B cell (primary cell): ENCODE results near the gene CCDC187. TPM values are rescaled to one million over a fixed set of nuclear protein-coding genes. Genes with fewer than 3 reads are reported as not detected.

Experiments
- ATAC-seq: fragments of 200-7000 bp; cut with Tn5 transposase; one replicate; pipeline ENCODE4 v1.10.0; 2021; ENCODE audit warnings: low read depth, mild to moderate bottlenecking, moderate number of reproducible peaks, moderate library complexity
- CTCF ChIA-PET: fragments of 350-600 bp; sonication (Branson Sonifier 250); formaldehyde crosslinking; loops from one replicate; lab custom pipeline; 2021; ENCODE audit warnings: antibody characterized with exemption, inconsistent platforms; lab: Charles Lee
- POLR2A ChIA-PET: fragments of 350-600 bp; sonication (Branson Sonifier 250); formaldehyde crosslinking; loops from one replicate; lab custom pipeline; 2021; ENCODE audit warnings: antibody characterized with exemption; lab: Charles Lee
- DNase-seq: peaks from one replicate; pipeline ENCODE4 v3.0.0; 2013
- H2AFZ ChIP-seq: 2 replicates; pipeline ENCODE4 v1.6.1; 2012; ENCODE audit warnings: mild to moderate bottlenecking, low read depth, low read length; ENCODE audit not compliant: insufficient read depth, poor library complexity, severe bottlenecking
- H3K27ac ChIP-seq, 2 donors: 1 replicate in 1 of 2; 2 replicates in 1 of 2; pipeline ENCODE4 v1.5.1; 2012 to 2013; ENCODE audit warnings: low read length in 2 of 2, mild to moderate bottlenecking in 2 of 2, moderate library complexity in 1 of 2
- H3K27me3 ChIP-seq, 4 experiments: fragments of 200-600 bp in 1 of 4; sonication (generic) in 1 of 4; replicated peaks in 1 of 4; 1 replicate in 2 of 4; 2 replicates in 2 of 4; pipeline versions ENCODE4 v1.6.1 to v1.7.0; 2013 to 2016; ENCODE audit warnings: low read length in 3 of 4, mild to moderate bottlenecking in 2 of 4, mixed read lengths in 1 of 4, moderate library complexity in 1 of 4; ENCODE audit not compliant: insufficient read depth in 4 of 4, control insufficient read depth in 3 of 4; ENCODE audit errors: control extremely low read depth in 1 of 4
- H3K36me3 ChIP-seq, 2 experiments: replicated peaks in 1 of 2; 1 replicate in 1 of 2; 2 replicates in 1 of 2; pipeline versions ENCODE4 v1.6.1 to v1.7.1; 2013; ENCODE audit warnings: low read length in 1 of 2; ENCODE audit not compliant: insufficient read depth in 2 of 2, control insufficient read depth in 1 of 2; ENCODE audit errors: control extremely low read depth in 1 of 2, extremely low read depth in 1 of 2
- H3K4me1 ChIP-seq, 2 donors: fragments of 200-600 bp in 1 of 2; sonication (generic) in 1 of 2; 1 replicate in 1 of 2; 2 replicates in 1 of 2; pipeline versions ENCODE4 v1.5.1 to v1.6.1; 2013 to 2017; ENCODE audit warnings: low read length in 2 of 2; ENCODE audit not compliant: control insufficient read depth in 2 of 2, insufficient read depth in 2 of 2
- H3K4me2 ChIP-seq: replicated peaks from 2 replicates; pipeline ENCODE3; 2012; ENCODE audit warnings: mild to moderate bottlenecking, low read depth, low read length; ENCODE audit not compliant: poor library complexity, severe bottlenecking
- H3K4me3 ChIP-seq, 5 experiments: fragments of 200-600 bp in 1 of 5; sonication (generic) in 1 of 5; 1 replicate in 3 of 5; 2 replicates in 2 of 5; pipeline versions ENCODE4 v1.5.1 to v1.7.0; 2011 to 2016; ENCODE audit warnings: low read length in 4 of 5, mild to moderate bottlenecking in 4 of 5, low read depth in 2 of 5, control low read depth in 1 of 5, moderate library complexity in 1 of 5; ENCODE audit not compliant: insufficient read depth in 1 of 5; ENCODE audit errors: control extremely low read depth in 1 of 5, extremely low read depth in 1 of 5
- H3K79me2 ChIP-seq: fragments of 200-600 bp; sonication (generic); one replicate; pipeline ENCODE4 v1.6.0; 2016; ENCODE audit warnings: low read length; ENCODE audit not compliant: control insufficient read depth, insufficient read depth
- H3K9ac ChIP-seq: fragments of 200-600 bp; sonication (generic); 2 replicates; pipeline ENCODE4 v1.6.1; 2017; ENCODE audit warnings: mild to moderate bottlenecking, low read length, moderate library complexity
- H3K9me3 ChIP-seq, 3 donors: one replicate each; pipeline versions ENCODE4 v1.6.1 to v1.7.1; 2013; ENCODE audit warnings: low read length in 2 of 3; ENCODE audit not compliant: control insufficient read depth in 2 of 3, insufficient read depth in 1 of 3; ENCODE audit errors: control extremely low read depth in 1 of 3
- H4K20me1 ChIP-seq: 2 replicates; pipeline ENCODE4 v1.6.0; 2012; ENCODE audit warnings: mild to moderate bottlenecking, low read length; ENCODE audit not compliant: insufficient read depth, control insufficient read depth, poor library complexity, severe bottlenecking
- H3K27ac Mint-ChIP-seq: one replicate; pipeline ENCODE4 v1.8.0; 2021; ENCODE audit warnings: mixed read lengths
- H3K27me3 Mint-ChIP-seq: one replicate; pipeline ENCODE4 v1.8.0; 2021; ENCODE audit warnings: mixed read lengths
- H3K4me1 Mint-ChIP-seq: one replicate; pipeline ENCODE4 v1.8.0; 2021; ENCODE audit warnings: mixed read lengths
- H3K4me3 Mint-ChIP-seq: one replicate; pipeline ENCODE4 v1.8.0; 2021; ENCODE audit warnings: mixed read lengths
- H3K9me3 Mint-ChIP-seq: one replicate; pipeline ENCODE4 v1.8.0; 2022; ENCODE audit warnings: mixed read lengths; ENCODE audit not compliant: insufficient read depth
- CTCF ChIP-seq: fragments of 200-600 bp; IDR thresholded peaks from one replicate; pipeline ENCODE4 v1.8.0; 2022; ENCODE audit warnings: antibody characterized with exemption, mild to moderate bottlenecking
- EZH2 ChIP-seq: IDR thresholded peaks from 2 replicates; pipeline ENCODE4 v1.6.1; 2012; ENCODE audit warnings: borderline replicate concordance, low read depth, mild to moderate bottlenecking, moderate library complexity, low read length; ENCODE audit not compliant: insufficient read depth, poor library complexity, severe bottlenecking
- WGBS: methylation state at CpG from one replicate; pipeline ENCODE4 v1.1.5; 2013; ENCODE audit warnings: missing lambda C conversion rate; ENCODE audit not compliant: insufficient coverage; 5-methylcytosine and 5-hydroxymethylcytosine counted together
- intact Hi-C: fragments of 100-400 bp; cut with micrococcal nuclease; formaldehyde crosslinking; loops from one replicate; pipeline ENCODE4 v1.10.0; 2022
- polyA plus RNA-seq: library from polyadenylated mRNA; depleted of rRNA; stranded (reverse); fragments of >200 nt; gene quantifications from 2 replicates; pipeline ENCODE4 v1.2.3, GENCODE V29; 2012
- total RNA-seq, 2 donors: library from RNA; stranded (reverse); fragments of 120-200 nt in 1 of 2; gene quantifications; 1 replicate in 1 of 2; 2 replicates in 1 of 2; pipeline versions ENCODE4 v1.2.3 to v1.2.4, GENCODE V29; 2013 to 2022

The CCDC187 gene
- total and polyA plus RNA-seq, 2 donors (not counting 1 experiment from before 2014, with no cell fraction given) = 1.5 to 7.6 TPM

GRCh38 chr9:136239135-136239982, 64.5 kb downstream of the CCDC187 start:
- Histone ChIP-seq H3K79me2 (peaks cover 96% of the 10 kb centered on the region), H3K36me3 (peaks cover 2 to 45% of the 10 kb centered on the region in 2 experiments), H2AFZ (no peak overlapping the region), H3K27ac (peak overlapping the region; percentile 54 to 78), H3K4me3 (peak overlapping the region in 3 of 5 experiments; percentile 11 to 40 (median 26)), H4K20me1 (peaks cover 83% of the 10 kb centered on the region), H3K9me3 (no peaks in the 10 kb centered on the region), H3K4me2 (peak overlapping the region; percentile 86), H3K27me3 (no peaks in the 10 kb centered on the region), H3K9ac (peak overlapping the region; percentile 48), H3K4me1 (peaks cover 69 to 89% of the 10 kb centered on the region in 2 donors)
- ChIA-PET CTCF (interaction anchor here (0.7 to 8.5 kb wide), 10 partner anchors 8 to 70 kb away, joined by 3 to 102 read pairs (median 4); no protein-coding TSS in a partner anchor), POLR2A (interaction anchor here (0.5 to 3.6 kb wide), 4 partner anchors 13 to 75 kb away, joined by 3 to 53 read pairs (median 4); no protein-coding TSS in a partner anchor)
- Mint-ChIP-seq H3K27me3 (no peaks in the 10 kb centered on the region), H3K27ac (peak overlapping the region; percentile 90), H3K4me3 (peak overlapping the region; percentile 94), H3K9me3 (no peaks in the 10 kb centered on the region), H3K4me1 (peaks cover 89% of the 10 kb centered on the region)
- TF ChIP-seq EZH2 (no peak), CTCF (no peak)
- intact Hi-C loops = loop anchor here (5.0 kb wide), 1 partner anchor 47 kb away; no protein-coding TSS in a partner anchor
- ATAC-seq (no peak), DNase-seq (no peak)
- WGBS = 65% methylated on average over 25 of the region's 25 CpGs
